OCI-LY7 (cell line): Measurements from ENCODE around the gene CCDC192. TPM values are rescaled to one million over a fixed set of nuclear protein-coding genes. Genes with fewer than 3 reads are reported as not detected.

ENCODE experiments used
- Bru-seq: library from RNA; stranded (reverse); fragments of 400-500 nt; gene quantifications from one replicate; lab custom pipeline; 2021; lab: Mats Ljungman, UMichigan
- BruChase-seq, 2 experiments: library from RNA; stranded (reverse); fragments of 400-500 nt; gene quantifications; one replicate each; lab custom pipeline; 2021; lab: Mats Ljungman, UMichigan
- BruUV-seq: library from RNA; stranded (reverse); fragments of 400-500 nt; replicated peaks from 2 replicates; lab custom pipeline; 2021; lab: Mats Ljungman, UMichigan
- CTCF ChIA-PET: fragments of 300-600 bp; sonication (Branson Sonifier 250); formaldehyde crosslinking; loops from one replicate; lab custom pipeline; 2022; ENCODE audit warnings: antibody characterized with exemption; ENCODE audit not compliant: unreplicated experiment; lab: Charles Lee
- POLR2A ChIA-PET: fragments of 300-600 bp; sonication (Branson Sonifier 250); formaldehyde crosslinking; loops from one replicate; lab custom pipeline; 2022; ENCODE audit warnings: antibody characterized with exemption; lab: Charles Lee
- DNase-seq: peaks from one replicate; pipeline ENCODE4 v3.0.0-alpha.2; 2015; ENCODE audit warnings: low spot score
- H2AFZ ChIP-seq: fragments of 200-600 bp; sonication (generic), shearing (Covaris generic); 2 replicates; pipeline ENCODE4 v1.6.1; 2014; ENCODE audit warnings: mild to moderate bottlenecking, antibody characterized with exemption, low read length, moderate library complexity
- H3K27ac ChIP-seq: fragments of 200-600 bp; sonication (generic); 2 replicates; pipeline ENCODE4 v1.5.1; 2014; ENCODE audit warnings: mixed run types, low read depth, mild to moderate bottlenecking, moderate library complexity, low read length, inconsistent platforms; ENCODE audit not compliant: poor library complexity, severe bottlenecking
- H3K36me3 ChIP-seq: fragments of 200-600 bp; sonication (generic); 2 replicates; pipeline ENCODE4 v1.6.1; 2014; ENCODE audit warnings: mild to moderate bottlenecking, antibody characterized with exemption, low read length, moderate library complexity, mixed read lengths; ENCODE audit not compliant: insufficient read depth
- H3K4me1 ChIP-seq: fragments of 200-600 bp; sonication (generic); 2 replicates; pipeline ENCODE4 v1.5.1; 2014; ENCODE audit warnings: mild to moderate bottlenecking, low read length; ENCODE audit not compliant: insufficient read depth, poor library complexity, severe bottlenecking
- H3K4me2 ChIP-seq: fragments of 200-600 bp; sonication (generic); 2 replicates; pipeline ENCODE4 v1.6.1; 2014; ENCODE audit warnings: mild to moderate bottlenecking, low read length
- H3K4me3 ChIP-seq: fragments of 200-600 bp; sonication (generic); 2 replicates; pipeline ENCODE4 v1.5.1; 2014; ENCODE audit warnings: mild to moderate bottlenecking, low read depth, low read length; ENCODE audit not compliant: poor library complexity, severe bottlenecking
- H3K79me2 ChIP-seq: fragments of 200-600 bp; sonication (generic); 2 replicates; pipeline ENCODE4 v1.6.1; 2016; ENCODE audit warnings: low read depth, mild to moderate bottlenecking, low read length, moderate library complexity, mixed read lengths; ENCODE audit not compliant: insufficient read depth
- H3K9me2 ChIP-seq: fragments of 200-600 bp; sonication (generic); 2 replicates; pipeline ENCODE4 v1.6.1; 2016; ENCODE audit warnings: mild to moderate bottlenecking, low read length, mixed read lengths; ENCODE audit not compliant: insufficient read depth
- H3K9me3 ChIP-seq: fragments of 200-600 bp; sonication (generic); 2 replicates; pipeline ENCODE4 v1.6.1; 2014; ENCODE audit warnings: mild to moderate bottlenecking, mixed run types, low read length, mixed read lengths
- H4K20me1 ChIP-seq: fragments of 200-600 bp; sonication (generic); 2 replicates; pipeline ENCODE4 v1.6.1; 2014; ENCODE audit warnings: mild to moderate bottlenecking, antibody characterized with exemption, low read length, moderate library complexity, mixed read lengths; ENCODE audit not compliant: insufficient read depth
- EZH2phosphoT487 ChIP-seq: fragments of 200-600 bp; sonication (generic); IDR thresholded peaks from 2 replicates; pipeline ENCODE4 v1.6.1; 2018; ENCODE audit warnings: low read depth, borderline replicate concordance, mild to moderate bottlenecking, mixed run types, antibody characterized with exemption, low read length, moderate library complexity, mixed read lengths
- intact Hi-C: fragments of 100-400 bp; cut with micrococcal nuclease; formaldehyde crosslinking; loops from one replicate; pipeline ENCODE4 v1.10.0; 2022; ENCODE audit not compliant: unreplicated experiment
- long read RNA-seq: library from polyadenylated mRNA; stranded (forward); transcript quantifications from one replicate; pipeline ENCODE4 v2.0.0, GENCODE V29; 2022
- total RNA-seq, 2 experiments: library from RNA; depleted of rRNA in 1 of 2; stranded (reverse); fragments of >200 nt in 1 of 2; shearing (Covaris generic) in 1 of 2; gene quantifications; 2 replicates each; pipeline ENCODE4 v1.2.3, GENCODE V29; 2014 to 2022
- TF ChIP-seq, protein P1 (sequence below): fragments of 200-600 bp; sonication (generic); conservative IDR thresholded peaks from 2 replicates; pipeline ENCODE4 v1.5.1; 2014; ENCODE audit warnings: mild to moderate bottlenecking, antibody characterized with exemption, low read length, moderate library complexity, mixed read lengths

The CCDC192 gene
- total RNA-seq (2014; rRNA removed; shearing (Covaris generic)) (not detected in 2 replicates), total RNA-seq (2022) (not detected in 2 replicates), Bru-seq, nascent RNA (percentile 4 among the genes with signal in this experiment), BruChase-seq, experiment 1, labeled RNA remaining after a 6-hour chase (percentile 2 among the genes with signal in this experiment), BruChase-seq, experiment 2, labeled RNA remaining after a 2-hour chase (percentile 8 among the genes with signal in this experiment)
- long read RNA-seq: 0 reads

GRCh38 chr5:127702926-127703561 lies at the start of gene CCDC192:
Gene CCDC192, plus strand, starts transcription at chr5:127703391. Its CDS starts 55 bp downstream, at chr5:127703446.
- Histone ChIP-seq H3K79me2 (no peaks in the 10 kb centered on the region), H3K36me3 (no peaks in the 10 kb centered on the region), H3K9me3 (no peaks in the 10 kb centered on the region), H2AFZ (no peak within 1 kb of the TSS), H3K27ac (no peak within 1 kb of the TSS), H3K4me2 (no peak within 1 kb of the TSS), H3K4me1 (no peaks in the 10 kb centered on the region), H3K4me3 (no peak within 1 kb of the TSS), H4K20me1 (no peaks in the 10 kb centered on the region), H3K9me2 (no peaks in the 10 kb centered on the region)
- intact Hi-C loops: no loop called here
- POLR2A ChIA-PET: no interaction called here
- TF ChIP-seq EZH2phosphoT487: no peak
- TF ChIP-seq, protein P1, sequence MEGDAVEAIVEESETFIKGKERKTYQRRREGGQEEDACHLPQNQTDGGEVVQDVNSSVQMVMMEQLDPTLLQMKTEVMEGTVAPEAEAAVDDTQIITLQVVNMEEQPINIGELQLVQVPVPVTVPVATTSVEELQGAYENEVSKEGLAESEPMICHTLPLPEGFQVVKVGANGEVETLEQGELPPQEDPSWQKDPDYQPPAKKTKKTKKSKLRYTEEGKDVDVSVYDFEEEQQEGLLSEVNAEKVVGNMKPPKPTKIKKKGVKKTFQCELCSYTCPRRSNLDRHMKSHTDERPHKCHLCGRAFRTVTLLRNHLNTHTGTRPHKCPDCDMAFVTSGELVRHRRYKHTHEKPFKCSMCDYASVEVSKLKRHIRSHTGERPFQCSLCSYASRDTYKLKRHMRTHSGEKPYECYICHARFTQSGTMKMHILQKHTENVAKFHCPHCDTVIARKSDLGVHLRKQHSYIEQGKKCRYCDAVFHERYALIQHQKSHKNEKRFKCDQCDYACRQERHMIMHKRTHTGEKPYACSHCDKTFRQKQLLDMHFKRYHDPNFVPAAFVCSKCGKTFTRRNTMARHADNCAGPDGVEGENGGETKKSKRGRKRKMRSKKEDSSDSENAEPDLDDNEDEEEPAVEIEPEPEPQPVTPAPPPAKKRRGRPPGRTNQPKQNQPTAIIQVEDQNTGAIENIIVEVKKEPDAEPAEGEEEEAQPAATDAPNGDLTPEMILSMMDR: no peak
- DNase-seq: no peak
- BruUV-seq: no TSS peak
- CTCF ChIA-PET: no interaction called here

DNA sequence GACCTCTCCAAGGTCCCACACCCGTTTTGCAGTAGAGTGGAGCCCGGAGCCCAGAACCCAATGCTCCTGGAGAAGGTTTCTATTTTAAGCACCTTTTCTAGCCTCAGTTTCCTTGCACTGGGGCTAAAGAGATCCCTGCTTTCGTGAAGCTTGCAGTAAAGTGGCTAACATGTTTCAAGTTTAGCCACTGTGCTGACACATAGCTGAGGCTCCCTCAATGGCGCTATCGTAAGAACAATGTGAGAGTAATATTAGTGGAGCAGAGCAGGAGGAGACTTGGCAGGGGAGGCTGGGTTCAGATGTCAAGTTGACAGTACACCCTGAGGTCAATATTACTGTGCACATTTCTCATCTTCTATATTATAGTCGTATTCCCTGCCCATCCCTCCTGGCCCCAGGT lies 46.4 kb upstream of the CCDC192 start:
- Histone ChIP-seq H3K79me2 (no peaks in the 10 kb centered on the region), H4K20me1 (no peaks in the 10 kb centered on the region), H3K4me2 (no peak overlapping the region), H3K9me2 (no peaks in the 10 kb centered on the region), H3K4me3 (no peak overlapping the region), H2AFZ (no peak overlapping the region), H3K9me3 (no peaks in the 10 kb centered on the region), H3K27ac (no peak overlapping the region), H3K4me1 (no peaks in the 10 kb centered on the region), H3K36me3 (no peaks in the 10 kb centered on the region)
- ChIA-PET POLR2A (interaction anchor here (0.8 to 1.3 kb wide), 2 partner anchors 8 to 9 kb away, joined by 3 to 4 read pairs; no protein-coding TSS in a partner anchor), CTCF (no interaction called here)
- DNase-seq: no peak
- no TSS peak for BruUV-seq
- intact Hi-C loops: no loop called here
- no peak for TF ChIP-seq EZH2phosphoT487
- TF ChIP-seq, protein P1: no peak
